GM20000 (cell line): Measurements from ENCODE around the gene STX1B.
A peak's percentile ranks its signal among the peaks of the same experiment; 100 is the strongest.

Experiments used
- DNase-seq: peaks from one replicate; pipeline ENCODE4 v3.0.0; 2012; ENCODE audit warnings: low spot score
- TF ChIP-seq, protein P1 (sequence below): IDR thresholded peaks from 2 replicates; pipeline ENCODE4 v1.5.1; 2012; ENCODE audit warnings: mild to moderate bottlenecking, control low read depth; ENCODE audit errors: extremely low read depth, missing control alignments

Gene STX1B

DNA sequence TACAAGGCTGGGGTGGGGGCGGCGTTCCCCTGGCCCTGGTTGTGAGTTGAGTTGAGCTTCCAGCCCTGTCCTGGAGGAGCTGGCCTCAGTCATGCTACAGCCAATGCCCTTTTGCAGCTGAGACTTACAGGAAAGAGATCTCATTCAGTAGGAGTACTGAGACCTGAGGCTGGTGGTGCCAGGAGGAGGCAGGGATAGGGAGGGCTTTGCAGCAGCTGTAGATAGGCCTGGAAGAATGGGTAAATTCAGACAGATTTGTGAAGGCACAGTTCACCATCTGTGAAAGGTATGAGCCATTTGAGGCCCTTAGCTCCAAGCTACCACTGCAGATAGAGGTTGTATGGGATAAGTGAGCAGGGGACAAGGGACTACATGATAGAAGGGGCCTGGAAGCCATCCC is 28.6 kb upstream of the STX1B start:
- no peak for DNase-seq
- TF ChIP-seq, protein P1, sequence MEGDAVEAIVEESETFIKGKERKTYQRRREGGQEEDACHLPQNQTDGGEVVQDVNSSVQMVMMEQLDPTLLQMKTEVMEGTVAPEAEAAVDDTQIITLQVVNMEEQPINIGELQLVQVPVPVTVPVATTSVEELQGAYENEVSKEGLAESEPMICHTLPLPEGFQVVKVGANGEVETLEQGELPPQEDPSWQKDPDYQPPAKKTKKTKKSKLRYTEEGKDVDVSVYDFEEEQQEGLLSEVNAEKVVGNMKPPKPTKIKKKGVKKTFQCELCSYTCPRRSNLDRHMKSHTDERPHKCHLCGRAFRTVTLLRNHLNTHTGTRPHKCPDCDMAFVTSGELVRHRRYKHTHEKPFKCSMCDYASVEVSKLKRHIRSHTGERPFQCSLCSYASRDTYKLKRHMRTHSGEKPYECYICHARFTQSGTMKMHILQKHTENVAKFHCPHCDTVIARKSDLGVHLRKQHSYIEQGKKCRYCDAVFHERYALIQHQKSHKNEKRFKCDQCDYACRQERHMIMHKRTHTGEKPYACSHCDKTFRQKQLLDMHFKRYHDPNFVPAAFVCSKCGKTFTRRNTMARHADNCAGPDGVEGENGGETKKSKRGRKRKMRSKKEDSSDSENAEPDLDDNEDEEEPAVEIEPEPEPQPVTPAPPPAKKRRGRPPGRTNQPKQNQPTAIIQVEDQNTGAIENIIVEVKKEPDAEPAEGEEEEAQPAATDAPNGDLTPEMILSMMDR = no peak

DNA sequence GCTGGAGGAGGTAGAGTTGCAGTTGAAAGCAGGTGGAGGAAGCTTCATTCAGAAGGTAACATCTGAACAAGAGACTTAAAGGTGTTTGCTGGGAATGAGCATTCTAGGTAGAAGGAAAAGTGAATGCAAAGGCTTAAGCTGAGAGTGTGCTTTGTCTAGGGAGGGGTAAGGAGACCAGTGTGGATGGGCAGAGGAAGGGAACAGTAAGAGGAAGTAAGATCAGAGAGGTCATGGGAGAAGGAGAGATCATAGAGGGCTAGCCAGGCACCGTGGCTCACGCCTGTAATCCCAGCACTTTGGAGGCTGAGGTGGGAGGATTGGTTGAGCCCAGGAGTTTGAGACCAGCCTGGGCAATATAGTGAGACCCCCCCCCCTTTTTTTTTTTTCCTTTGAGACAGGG is 26.3 kb upstream of the STX1B start:
- no peak for DNase-seq
- TF ChIP-seq, protein P1 = no peak

DNA sequence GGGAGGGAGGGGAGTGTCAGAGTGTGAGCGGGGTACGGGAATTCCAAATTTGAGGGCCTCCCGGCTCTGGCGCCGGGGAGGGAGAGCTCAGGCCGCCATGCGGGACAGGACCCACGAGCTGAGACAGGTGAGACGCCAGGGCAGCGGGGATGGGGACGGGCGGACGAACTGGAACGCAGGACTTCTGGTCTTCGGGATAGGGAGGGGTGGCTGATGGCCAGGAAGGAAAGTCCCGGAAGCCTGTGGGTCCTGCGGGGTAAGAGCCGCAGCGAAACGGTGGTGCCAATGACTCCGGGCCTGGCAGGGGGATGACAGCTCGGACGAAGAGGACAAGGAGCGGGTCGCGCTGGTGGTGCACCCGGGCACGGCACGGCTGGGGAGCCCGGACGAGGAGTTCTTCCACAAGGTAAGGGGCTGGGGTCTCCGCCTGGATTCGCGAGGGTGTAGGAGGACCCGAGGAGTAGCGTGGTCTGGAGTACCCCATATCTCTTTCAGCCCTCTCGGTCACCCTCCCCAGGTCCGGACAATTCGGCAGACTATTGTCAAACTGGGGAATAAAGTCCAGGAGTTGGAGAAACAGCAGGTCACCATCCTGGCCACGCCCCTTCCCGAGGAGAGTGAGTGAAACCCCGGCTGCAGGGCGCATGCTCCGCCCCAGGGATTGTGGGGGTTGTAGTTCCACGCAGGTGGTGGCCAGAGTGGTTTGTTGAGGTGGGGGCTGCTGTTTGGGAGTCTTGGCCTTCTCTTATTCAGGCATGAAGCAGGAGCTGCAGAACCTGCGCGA is 23.5 kb upstream of the STX1B start:
- TF ChIP-seq, protein P1 = no peak
- peak; percentile 95 for DNase-seq

DNA sequence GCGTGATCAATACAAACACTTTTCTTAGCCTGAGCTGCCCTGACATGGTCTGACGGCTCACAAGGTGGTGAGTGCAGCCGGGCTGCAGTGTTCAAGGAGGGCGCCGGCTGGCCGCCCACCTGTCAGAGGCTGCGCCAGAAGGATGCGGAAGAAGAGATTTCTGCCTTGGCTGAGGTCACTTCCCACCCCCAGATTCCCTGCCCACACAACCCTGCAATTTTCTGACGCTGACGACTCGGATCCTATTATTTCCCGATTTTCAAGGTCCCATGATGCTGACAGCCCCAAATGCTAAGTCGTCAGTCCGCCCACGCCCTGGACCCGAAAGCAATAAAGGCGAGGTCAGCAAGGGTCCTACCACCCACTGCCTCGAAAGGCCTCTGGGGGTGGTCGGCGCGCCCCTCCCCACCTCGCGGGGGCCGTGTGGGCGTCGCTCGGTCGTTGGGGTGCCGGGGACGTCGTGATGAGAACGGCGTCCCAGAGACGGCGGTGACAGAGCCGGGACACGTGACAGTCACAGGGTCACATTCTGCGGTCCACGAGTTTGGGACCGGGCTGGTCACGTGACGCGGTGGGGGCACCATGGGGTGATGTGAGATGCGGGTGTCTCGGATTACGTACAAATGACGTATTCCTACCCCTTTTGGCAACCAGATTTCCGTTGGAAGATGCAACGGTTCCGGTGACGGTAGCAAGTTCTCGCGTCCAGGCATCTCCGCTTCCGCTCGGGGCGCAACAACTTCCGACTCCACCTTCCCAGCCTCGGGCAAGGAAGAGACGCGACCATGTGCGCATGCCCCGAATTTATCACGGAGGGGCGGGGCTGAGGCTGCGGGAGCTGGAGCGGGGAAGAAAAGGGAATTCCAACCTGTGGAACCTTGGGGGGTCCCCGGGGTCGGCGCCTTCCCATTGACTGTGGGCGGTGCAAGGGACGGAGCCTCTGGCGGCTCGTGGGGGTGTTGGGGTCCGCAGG is 22.6 kb upstream of the STX1B start, which contains the start of gene STX4:
Gene STX4, plus strand, starts transcription at position 823 of the 973 bp plus-strand sequence. CDS start 248 bp downstream, outside the sequence.
- TF ChIP-seq, protein P1 = no peak

DNA sequence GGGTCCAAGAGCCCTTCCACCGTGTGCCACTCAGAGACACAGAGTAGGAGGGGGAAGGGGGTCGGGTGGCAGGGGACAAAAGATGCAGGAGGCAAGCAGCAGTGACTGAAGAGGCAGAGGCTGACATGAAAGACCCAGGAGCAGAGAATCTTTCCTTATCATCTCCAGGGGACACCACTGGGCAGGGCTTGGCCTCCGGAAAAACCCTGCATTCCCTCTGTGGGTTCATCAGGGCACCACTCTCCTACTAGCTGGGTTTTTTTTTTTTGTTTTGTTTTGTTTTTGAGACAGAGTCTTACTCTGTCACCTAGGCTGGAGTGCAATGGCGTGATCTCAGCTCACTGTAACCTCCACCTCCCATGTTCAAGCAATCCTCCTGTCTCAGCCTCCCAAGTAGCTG is 20.8 kb upstream of the STX1B start:
- TF ChIP-seq, protein P1 = no peak
- DNase-seq = no peak

More for the DNA sequence above, 22.6 kb upstream of the STX1B start, which contains the start of gene STX4:
- peak; percentile 96 for DNase-seq

DNA sequence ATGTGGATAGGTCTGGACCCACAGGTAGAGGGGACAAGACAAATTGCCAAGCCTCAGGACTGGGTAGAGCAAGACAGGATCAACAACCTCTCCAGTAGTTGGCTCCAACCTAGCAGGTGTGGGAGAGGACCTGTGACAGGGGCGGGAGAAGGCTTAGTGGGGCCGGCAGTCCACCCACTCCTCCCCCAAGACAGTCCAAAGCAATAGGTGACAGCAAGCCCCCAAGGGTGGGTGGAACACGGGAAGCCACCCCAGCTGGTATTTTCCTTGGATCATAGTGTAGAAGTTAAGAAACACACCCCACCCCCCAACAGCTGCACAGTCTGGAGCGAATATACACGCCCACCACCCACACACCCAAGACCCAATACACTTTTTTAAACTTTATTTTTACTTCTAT is 18.8 kb upstream of the STX1B start:
- TF ChIP-seq, protein P1 = no peak
- DNase-seq = no peak

DNA sequence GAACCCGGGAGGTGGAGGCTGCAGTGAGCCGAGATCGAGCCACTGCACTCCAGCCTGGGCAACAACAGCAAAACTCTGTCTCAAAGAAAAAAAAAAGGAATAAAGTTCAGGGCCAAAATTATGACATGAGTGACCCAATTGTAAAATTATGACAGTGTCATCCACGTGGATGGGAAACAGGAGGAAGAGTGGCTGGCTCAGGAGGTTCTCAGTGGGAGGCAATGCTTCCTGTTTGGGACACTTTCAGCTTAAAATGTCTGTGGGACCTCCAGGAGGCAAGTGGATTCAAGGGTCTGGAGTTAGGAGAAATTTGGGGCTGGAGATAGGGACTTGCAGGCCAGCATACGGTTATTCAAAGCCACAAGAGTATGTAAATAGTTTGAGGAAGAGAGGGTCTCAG is 14.9 kb upstream of the STX1B start:
- no peak for DNase-seq
- TF ChIP-seq, protein P1 = no peak
